Posterior cingulate gyrus (tissue), 11 donors: ENCODE data around the gene CIB4.
A peak's percentile ranks its signal among the peaks of the same experiment; 100 is the strongest.

Experiments used
- DNase-seq, 10 donors: peaks; one replicate each; pipeline versions ENCODE4 v3.0.0 to v3.0.0-alpha.2; 2020 to 2021; ENCODE audit warnings: mixed read lengths in 3 of 10
- intact Hi-C: fragments of 100-400 bp; cut with DNase I; formaldehyde crosslinking; loops from one replicate; pipeline ENCODE4 v1.15.1; 2023

The CIB4 gene

GRCh38 chr2:26640781-26641564, at the start of gene CIB4:
Gene CIB4, minus strand, starts transcription at chr2:26641366. Its CDS starts 52 bp downstream, at chr2:26641314.
- intact Hi-C loops = no loop called here
- DNase-seq = peak in 1 of 10 donors; percentile 31

GRCh38 chr2:26687801-26688200, 46.6 kb upstream of the CIB4 start:
- intact Hi-C loops = no loop called here
- DNase-seq = peak in 1 of 10 donors; percentile 30

GRCh38 chr2:26687328-26687727, 46.2 kb upstream of the CIB4 start:
- DNase-seq = peak in 1 of 10 donors; percentile 27
- intact Hi-C loops = no loop called here

GRCh38 chr2:26685989-26686839, 45.0 kb upstream of the CIB4 start:
- intact Hi-C loops = no loop called here
- DNase-seq = peak in 1 of 10 donors; percentile 59

- intact Hi-C loops = no loop called here
- peak in 1 of 10 donors; percentile 46 for DNase-seq
These were observed 44.2 kb upstream of the CIB4 start for GRCh38 chr2:26685341-26685740.

- peak in 1 of 10 donors; percentile 52 for DNase-seq
- intact Hi-C loops = no loop called here
These were observed 42.4 kb upstream of the CIB4 start for GRCh38 chr2:26683583-26683982.

- intact Hi-C loops = no loop called here
- DNase-seq = peak in 1 of 10 donors; percentile 41
These were observed 41.0 kb upstream of the CIB4 start for GRCh38 chr2:26682155-26682554.

- peak in 1 of 10 donors; percentile 33 for DNase-seq
- intact Hi-C loops = no loop called here
These were observed 40.5 kb upstream of the CIB4 start for GRCh38 chr2:26681656-26682055.

GRCh38 chr2:26679867-26680266, 38.7 kb upstream of the CIB4 start:
- intact Hi-C loops = no loop called here
- DNase-seq = peak in 1 of 10 donors; percentile 12

GRCh38 chr2:26678035-26678434, 36.9 kb upstream of the CIB4 start:
- DNase-seq = no peak
- intact Hi-C loops = no loop called here

- DNase-seq = peak in 1 of 10 donors; percentile 39
- intact Hi-C loops = no loop called here
These were observed 34.6 kb upstream of the CIB4 start for GRCh38 chr2:26675651-26676255.

- intact Hi-C loops = no loop called here
- peak in 1 of 10 donors; percentile 58 for DNase-seq
These were observed 33.6 kb upstream of the CIB4 start for GRCh38 chr2:26674771-26675170.

GRCh38 chr2:26674002-26674751, 33.0 kb upstream of the CIB4 start:
- DNase-seq = peak in 1 of 10 donors; percentile 61
- intact Hi-C loops = no loop called here

GRCh38 chr2:26672818-26673393, 31.7 kb upstream of the CIB4 start:
- intact Hi-C loops = no loop called here
- DNase-seq = peak in 1 of 10 donors; percentile 22

GRCh38 chr2:26672112-26672817, 31.1 kb upstream of the CIB4 start:
- peak in 1 of 10 donors; percentile 46 for DNase-seq

GRCh38 chr2:26671691-26672090, 30.5 kb upstream of the CIB4 start:
- no peak for DNase-seq
- intact Hi-C loops = no loop called here

More at GRCh38 chr2:26672112-26672817, 31.1 kb upstream of the CIB4 start:
- intact Hi-C loops = no loop called here

GRCh38 chr2:26670931-26671460, 29.8 kb upstream of the CIB4 start:
- intact Hi-C loops = no loop called here
- DNase-seq = peak in 1 of 10 donors; percentile 49

GRCh38 chr2:26670171-26670570, 29.0 kb upstream of the CIB4 start:
- peak in 1 of 10 donors; percentile 28 for DNase-seq
- intact Hi-C loops = no loop called here
